GM18520 (cell line): ENCODE measurements around the gene SLX4IP.

Experiments
- ATAC-seq: cut with Tn5 transposase; IDR thresholded peaks from one replicate; pipeline ENCODE4 v1.9.1; 2021; ENCODE audit not compliant: unreplicated experiment

The SLX4IP gene

GRCh38 chr20:10547276-10548114 is 112.4 kb downstream of the SLX4IP start:
- ATAC-seq: no peak

- ATAC-seq: no peak
Measured at GRCh38 chr20:10549511-10549910, 114.4 kb downstream of the SLX4IP start.

- ATAC-seq: no peak
Measured at GRCh38 chr20:10550204-10551118, 115.4 kb downstream of the SLX4IP start.

- ATAC-seq: peak; percentile 39
Measured at GRCh38 chr20:10551732-10552724, 116.9 kb downstream of the SLX4IP start.

- no peak for ATAC-seq
Measured at GRCh38 chr20:10553326-10553984, 118.3 kb downstream of the SLX4IP start.

- ATAC-seq: no peak
Measured at GRCh38 chr20:10554285-10554684, 119.2 kb downstream of the SLX4IP start.

- ATAC-seq: no peak
Measured at GRCh38 chr20:10555393-10555792, 120.3 kb downstream of the SLX4IP start.

GRCh38 chr20:10555865-10556308 is 120.8 kb downstream of the SLX4IP start:
- ATAC-seq: no peak

GRCh38 chr20:10556519-10557083 is 121.5 kb downstream of the SLX4IP start:
- ATAC-seq: no peak

- ATAC-seq: no peak
Measured at GRCh38 chr20:10557685-10558084, 122.6 kb downstream of the SLX4IP start.

- ATAC-seq: peak; percentile 69
Measured at GRCh38 chr20:10558635-10559187, 123.6 kb downstream of the SLX4IP start.

GRCh38 chr20:10559266-10559665 is 124.2 kb downstream of the SLX4IP start:
- no peak for ATAC-seq

GRCh38 chr20:10560686-10561085 is 125.6 kb downstream of the SLX4IP start:
- no peak for ATAC-seq

- ATAC-seq: no peak
Measured at GRCh38 chr20:10561302-10561701, 126.2 kb downstream of the SLX4IP start.

GRCh38 chr20:10562899-10563298 is 127.8 kb downstream of the SLX4IP start:
- ATAC-seq: no peak

GRCh38 chr20:10563935-10564492 is 128.9 kb downstream of the SLX4IP start:
- no peak for ATAC-seq

GRCh38 chr20:10565191-10565921 is 130.3 kb downstream of the SLX4IP start:
- ATAC-seq: no peak
